Natural killer cell (primary cell): ENCODE measurements around the gene PES1. TPM values are rescaled to one million over a fixed set of nuclear protein-coding genes. Genes with fewer than 3 reads are reported as not detected.
"Not testable (repeated sequence)": the region's sequence is repeated elsewhere in the genome, so short reads cannot be mapped to it uniquely, and the experiment has no call there.

Experiments used
- ATAC-seq, 3 donors: fragments of 150-1000 bp in 2 of 3; fragments of 200-7000 bp in 1 of 3; cut with Tn5 transposase; 1 replicate in 1 of 3; 2 replicates in 2 of 3; pipeline ENCODE4 v1.10.0; 2021; ENCODE audit warnings: mild to moderate bottlenecking in 2 of 3, moderate library complexity in 2 of 3
- DNase-seq, 2 donors: peaks; one replicate each; pipeline versions ENCODE4 v3.0.0 to v3.0.0-alpha.2; 2013 to 2021; ENCODE audit warnings: mixed read lengths in 1 of 2
- H3K27ac ChIP-seq: one replicate; pipeline ENCODE4 v1.5.1; 2013; ENCODE audit warnings: mild to moderate bottlenecking, low read length
- H3K27me3 ChIP-seq: one replicate; pipeline ENCODE4 v1.6.1; 2013; ENCODE audit warnings: low read length; ENCODE audit not compliant: control insufficient read depth, insufficient read depth
- H3K36me3 ChIP-seq: one replicate; pipeline ENCODE4 v1.6.1; 2013; ENCODE audit warnings: low read length; ENCODE audit not compliant: control insufficient read depth, insufficient read depth
- H3K4me1 ChIP-seq: one replicate; pipeline ENCODE4 v1.6.1; 2013; ENCODE audit warnings: low read length; ENCODE audit not compliant: control insufficient read depth, insufficient read depth
- H3K4me3 ChIP-seq: one replicate; pipeline ENCODE4 v1.5.1; 2013; ENCODE audit warnings: low read length
- H3K9me3 ChIP-seq: one replicate; pipeline ENCODE4 v1.6.1; 2013; ENCODE audit warnings: low read length; ENCODE audit not compliant: control insufficient read depth, insufficient read depth
- H3K27ac Mint-ChIP-seq, 2 donors: one replicate each; pipeline ENCODE4 v1.8.0; 2022; ENCODE audit warnings: mild to moderate bottlenecking in 2 of 2, mixed read lengths in 2 of 2, moderate library complexity in 1 of 2
- H3K27me3 Mint-ChIP-seq, 2 donors: one replicate each; pipeline ENCODE4 v1.8.0; 2022; ENCODE audit warnings: low read depth in 2 of 2, mixed read lengths in 2 of 2
- H3K36me3 Mint-ChIP-seq: one replicate; pipeline ENCODE4 v1.8.0; 2022; ENCODE audit warnings: mixed read lengths
- H3K4me1 Mint-ChIP-seq, 2 donors: one replicate each; pipeline ENCODE4 v1.8.0; 2022; ENCODE audit warnings: mixed read lengths in 2 of 2
- H3K4me3 Mint-ChIP-seq: one replicate; pipeline ENCODE4 v1.8.0; 2022; ENCODE audit warnings: mild to moderate bottlenecking, moderate library complexity, mixed read lengths
- H3K9me3 Mint-ChIP-seq, 2 donors: one replicate each; pipeline ENCODE4 v1.8.0; 2022; ENCODE audit warnings: mixed read lengths in 2 of 2
- CTCF ChIP-seq: fragments of 200-600 bp; IDR thresholded peaks from one replicate; pipeline ENCODE4 v1.8.0; 2022; ENCODE audit warnings: antibody characterized with exemption
- WGBS: methylation state at CpG from one replicate; pipeline ENCODE4 v1.1.7; 2013; ENCODE audit warnings: missing lambda C conversion rate; ENCODE audit not compliant: insufficient coverage; 5-methylcytosine and 5-hydroxymethylcytosine counted together
- intact Hi-C: fragments of 100-400 bp; cut with micrococcal nuclease; formaldehyde crosslinking; loops from one replicate; pipeline ENCODE4 v1.14.2; 2022
- total RNA-seq, 4 donors: library from RNA; stranded (reverse); fragments of 120-200 nt in 1 of 4; gene quantifications; one replicate each; pipeline versions ENCODE4 v1.2.3 to v1.2.4, GENCODE V29; 2013 to 2022

Gene PES1
- total RNA-seq, 3 donors from 2014 or later (not counting 1 experiment from before 2014, with no cell fraction given) = 30.9 to 39.7 (median 34.9) TPM

GRCh38 chr22:30562366-30562765 lies 29.3 kb downstream of the PES1 start:
- no peak for DNase-seq
- H3K9me3 ChIP-seq = no peaks in the 10 kb centered on the region
- intact Hi-C loops = no loop called here
- Mint-ChIP-seq H3K27ac (no peak overlapping the region), H3K36me3 (no peaks in the 10 kb centered on the region), H3K9me3 (no peaks in the 10 kb centered on the region), H3K4me3 (no peak overlapping the region), H3K4me1 (no peaks in the 10 kb centered on the region), H3K27me3 (no peaks in the 10 kb centered on the region)
- H3K4me1 ChIP-seq = no peaks in the 10 kb centered on the region
- H3K36me3 ChIP-seq = no peaks in the 10 kb centered on the region
- TF ChIP-seq CTCF = no peak
- H3K27me3 ChIP-seq = no peaks in the 10 kb centered on the region
- WGBS = 87% methylated on average over 6 of the region's 6 CpGs
- no peak overlapping the region for H3K27ac ChIP-seq
- no peak overlapping the region for H3K4me3 ChIP-seq
- no peak for ATAC-seq

GRCh38 chr22:30561402-30562189 lies 30.1 kb downstream of the PES1 start:
- no peaks in the 10 kb centered on the region for H3K36me3 Mint-ChIP-seq

GRCh38 chr22:30560643-30561202 lies 31.0 kb downstream of the PES1 start:
- intact Hi-C loops = not testable (repeated sequence)

More at GRCh38 chr22:30561402-30562189, 30.1 kb downstream of the PES1 start:
- ATAC-seq (no peak), DNase-seq (no peak)
- Histone ChIP-seq H3K36me3 (no peaks in the 10 kb centered on the region), H3K4me3 (no peak overlapping the region), H3K9me3 (no peaks in the 10 kb centered on the region), H3K27me3 (no peaks in the 10 kb centered on the region), H3K27ac (no peak overlapping the region), H3K4me1 (no peaks in the 10 kb centered on the region)
- Mint-ChIP-seq H3K4me1 (no peaks in the 10 kb centered on the region), H3K27ac (no peak overlapping the region), H3K4me3 (no peak overlapping the region), H3K27me3 (no peaks in the 10 kb centered on the region), H3K9me3 (no peaks in the 10 kb centered on the region)
- intact Hi-C loops = no loop called here
- TF ChIP-seq CTCF = no peak
- WGBS = 74% methylated on average over 10 of the region's 10 CpGs

GRCh38 chr22:30559889-30560288 lies 31.8 kb downstream of the PES1 start:
- 90% methylated on average over 6 of the region's 6 CpGs for WGBS
- no peaks in the 10 kb centered on the region for H3K4me1 ChIP-seq
- DNase-seq = no peak
- H3K4me1 Mint-ChIP-seq = no peaks in the 10 kb centered on the region
- no peaks in the 10 kb centered on the region for H3K36me3 Mint-ChIP-seq
- H3K36me3 ChIP-seq = no peaks in the 10 kb centered on the region
- ATAC-seq = no peak
- intact Hi-C loops = no loop called here
- no peak overlapping the region for H3K27ac Mint-ChIP-seq
- H3K9me3 Mint-ChIP-seq = no peaks in the 10 kb centered on the region
- TF ChIP-seq CTCF = no peak
- no peaks in the 10 kb centered on the region for H3K9me3 ChIP-seq
- H3K27me3 Mint-ChIP-seq = no peaks in the 10 kb centered on the region
- no peak overlapping the region for H3K4me3 Mint-ChIP-seq
- no peak overlapping the region for H3K4me3 ChIP-seq
- no peak overlapping the region for H3K27ac ChIP-seq
- H3K27me3 ChIP-seq = no peaks in the 10 kb centered on the region

More at GRCh38 chr22:30560643-30561202, 31.0 kb downstream of the PES1 start:
- not testable (repeated sequence) for H3K36me3 Mint-ChIP-seq, H3K4me3 Mint-ChIP-seq, H3K27ac ChIP-seq, H3K9me3 ChIP-seq, H3K27ac Mint-ChIP-seq, H3K36me3 ChIP-seq, H3K4me1 ChIP-seq, DNase-seq, H3K4me1 Mint-ChIP-seq, H3K27me3 ChIP-seq, H3K9me3 Mint-ChIP-seq, H3K4me3 ChIP-seq, ATAC-seq, H3K27me3 Mint-ChIP-seq
- 85% methylated on average over 11 of the region's 11 CpGs for WGBS
